ENCODE results near the gene KISS1R. TPM values are rescaled to one million over a fixed set of nuclear protein-coding genes. Genes with fewer than 3 reads are reported as not detected.

The KISS1R gene
- total RNA-seq, 1 donor from 2014 or later: 1.7 TPM

DNA sequence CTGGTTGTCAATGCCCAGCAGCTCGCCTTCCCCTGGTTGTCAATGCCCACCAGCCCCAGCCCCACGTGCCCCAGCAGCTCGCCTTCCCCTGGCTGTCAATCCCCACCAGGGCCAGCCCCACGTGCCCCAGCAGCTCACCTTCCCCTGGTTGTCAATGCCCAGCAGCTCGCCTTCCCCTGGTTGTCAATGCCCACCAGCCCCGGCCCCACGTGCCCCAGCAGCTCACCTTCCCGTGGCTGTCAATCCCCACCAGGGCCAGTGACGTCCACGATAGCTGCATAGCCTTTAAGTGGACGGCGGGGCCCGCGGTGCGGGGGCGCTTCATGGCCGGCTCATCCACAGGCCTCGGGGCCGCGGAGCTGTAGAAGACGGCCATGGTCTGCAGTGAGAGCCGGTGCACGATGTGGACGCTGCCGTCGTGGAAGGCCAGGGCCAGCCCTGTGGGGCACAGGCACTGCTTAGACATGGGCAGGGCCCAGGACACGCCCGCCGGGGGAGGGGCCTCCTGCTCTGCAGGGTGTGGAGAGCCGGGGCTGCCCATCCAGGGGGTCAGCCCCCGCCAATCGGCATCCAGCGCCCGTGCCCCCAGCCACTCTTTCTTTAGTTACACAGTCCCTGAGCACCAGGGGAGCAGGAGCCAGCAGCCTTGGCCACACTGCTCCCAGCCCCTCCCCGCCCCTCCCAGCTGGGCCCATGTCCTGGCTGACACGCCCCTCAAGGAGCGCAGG, 37.3 kb upstream of the KISS1R start:
- peaks cover 25% of the 10 kb centered on the region for H3K36me3 Mint-ChIP-seq (ENCODE audit: unreplicated experiment)
- H3K9me3 Mint-ChIP-seq (ENCODE audit: unreplicated experiment): no peaks in the 10 kb centered on the region
- H3K4me1 Mint-ChIP-seq (ENCODE audit: unreplicated experiment): no peaks in the 10 kb centered on the region
- H3K27me3 Mint-ChIP-seq (ENCODE audit: unreplicated experiment): no peaks in the 10 kb centered on the region
- no peak for DNase-seq (ENCODE audit: extremely low spot score, unreplicated experiment)
- H3K27ac Mint-ChIP-seq (ENCODE audit: unreplicated experiment): no peak overlapping the region
- TF ChIP-seq, protein P1, sequence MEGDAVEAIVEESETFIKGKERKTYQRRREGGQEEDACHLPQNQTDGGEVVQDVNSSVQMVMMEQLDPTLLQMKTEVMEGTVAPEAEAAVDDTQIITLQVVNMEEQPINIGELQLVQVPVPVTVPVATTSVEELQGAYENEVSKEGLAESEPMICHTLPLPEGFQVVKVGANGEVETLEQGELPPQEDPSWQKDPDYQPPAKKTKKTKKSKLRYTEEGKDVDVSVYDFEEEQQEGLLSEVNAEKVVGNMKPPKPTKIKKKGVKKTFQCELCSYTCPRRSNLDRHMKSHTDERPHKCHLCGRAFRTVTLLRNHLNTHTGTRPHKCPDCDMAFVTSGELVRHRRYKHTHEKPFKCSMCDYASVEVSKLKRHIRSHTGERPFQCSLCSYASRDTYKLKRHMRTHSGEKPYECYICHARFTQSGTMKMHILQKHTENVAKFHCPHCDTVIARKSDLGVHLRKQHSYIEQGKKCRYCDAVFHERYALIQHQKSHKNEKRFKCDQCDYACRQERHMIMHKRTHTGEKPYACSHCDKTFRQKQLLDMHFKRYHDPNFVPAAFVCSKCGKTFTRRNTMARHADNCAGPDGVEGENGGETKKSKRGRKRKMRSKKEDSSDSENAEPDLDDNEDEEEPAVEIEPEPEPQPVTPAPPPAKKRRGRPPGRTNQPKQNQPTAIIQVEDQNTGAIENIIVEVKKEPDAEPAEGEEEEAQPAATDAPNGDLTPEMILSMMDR (IDR thresholded peaks at IDR 0.05): no peak
- H3K4me3 Mint-ChIP-seq (ENCODE audit: unreplicated experiment): no peak overlapping the region

DNA sequence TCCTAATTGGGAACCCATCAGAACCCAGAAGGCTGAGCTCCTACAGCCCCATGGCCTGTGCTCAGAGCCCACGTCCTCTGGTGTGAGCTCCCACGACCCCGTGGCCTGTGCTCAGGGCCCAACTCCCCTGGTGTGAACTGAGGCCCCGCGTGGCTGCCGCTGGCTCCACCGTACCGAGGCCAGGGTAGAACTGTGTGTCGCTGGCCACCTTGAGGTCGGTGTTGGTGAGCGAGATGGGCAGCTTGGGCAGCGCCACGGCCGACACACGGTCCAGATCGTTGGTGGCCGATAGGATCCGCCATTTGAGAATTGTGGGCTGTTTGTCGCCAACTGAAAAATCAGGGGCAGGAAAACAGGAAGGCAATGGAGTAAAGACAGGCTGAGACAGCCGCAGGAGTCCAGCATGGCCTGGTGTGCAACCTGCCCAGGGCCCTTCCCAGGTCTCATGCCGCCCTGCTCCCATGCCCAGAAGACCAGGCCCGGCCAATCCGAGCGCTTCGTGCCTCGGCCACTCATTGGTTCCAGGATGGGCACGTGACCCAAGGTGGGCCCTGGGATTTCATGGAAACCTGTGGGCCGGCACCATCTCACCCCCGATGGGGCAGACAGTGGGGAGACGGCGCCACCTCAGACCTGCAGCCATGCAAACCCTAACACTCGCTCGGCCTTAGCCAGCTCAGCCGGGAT, 35.6 kb upstream of the KISS1R start:
- no peaks in the 10 kb centered on the region for H3K9me3 Mint-ChIP-seq (ENCODE audit: unreplicated experiment)
- TF ChIP-seq, protein P1 (IDR thresholded peaks at IDR 0.05): no peak

DNA sequence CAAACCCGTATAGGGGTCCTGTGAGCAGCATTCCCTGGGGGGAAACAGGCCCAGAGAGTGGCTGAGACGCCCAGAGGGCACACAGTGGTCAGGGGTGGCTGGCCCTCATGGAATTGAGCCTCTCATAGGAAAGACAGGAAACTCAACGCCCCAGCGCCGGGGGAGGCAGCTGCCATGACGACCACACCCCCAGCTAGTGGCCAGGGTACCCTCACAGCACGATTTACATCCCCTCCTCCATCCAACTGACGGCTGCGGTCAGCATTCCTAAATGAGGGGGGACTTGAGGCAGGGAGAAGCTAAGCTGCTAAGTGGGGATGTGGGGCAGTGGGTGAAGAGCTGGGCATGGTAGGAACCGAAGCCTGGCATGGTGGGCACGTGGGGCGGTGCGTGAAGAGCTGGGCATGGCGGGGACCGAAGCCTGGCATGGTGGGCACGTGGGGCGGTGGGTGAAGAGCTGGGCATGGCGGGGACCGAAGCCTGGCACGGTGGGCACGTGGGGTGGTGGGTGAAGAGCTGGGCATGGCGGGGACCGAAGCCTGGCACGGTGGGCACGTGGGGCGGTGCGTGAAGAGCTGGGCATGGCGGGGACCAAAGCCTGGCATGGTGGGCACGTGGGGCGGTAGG, 34.1 kb upstream of the KISS1R start:
- Mint-ChIP-seq H3K4me3 (ENCODE audit: unreplicated experiment) (no peak overlapping the region), H3K9me3 (ENCODE audit: unreplicated experiment) (no peaks in the 10 kb centered on the region), H3K27ac (ENCODE audit: unreplicated experiment) (no peak overlapping the region), H3K27me3 (ENCODE audit: unreplicated experiment) (no peaks in the 10 kb centered on the region), H3K4me1 (ENCODE audit: unreplicated experiment) (no peaks in the 10 kb centered on the region), H3K36me3 (ENCODE audit: unreplicated experiment) (peaks cover 21% of the 10 kb centered on the region)
- TF ChIP-seq, protein P1 (IDR thresholded peaks at IDR 0.05): no peak
- DNase-seq (ENCODE audit: extremely low spot score, unreplicated experiment): no peak

More for the DNA sequence above, 35.6 kb upstream of the KISS1R start:
- DNase-seq (ENCODE audit: extremely low spot score, unreplicated experiment): no peak
- no peak overlapping the region for H3K4me3 Mint-ChIP-seq (ENCODE audit: unreplicated experiment)
- H3K27me3 Mint-ChIP-seq (ENCODE audit: unreplicated experiment): no peaks in the 10 kb centered on the region
- H3K27ac Mint-ChIP-seq (ENCODE audit: unreplicated experiment): no peak overlapping the region
- H3K4me1 Mint-ChIP-seq (ENCODE audit: unreplicated experiment): no peaks in the 10 kb centered on the region
- peaks cover 19% of the 10 kb centered on the region for H3K36me3 Mint-ChIP-seq (ENCODE audit: unreplicated experiment)

DNA sequence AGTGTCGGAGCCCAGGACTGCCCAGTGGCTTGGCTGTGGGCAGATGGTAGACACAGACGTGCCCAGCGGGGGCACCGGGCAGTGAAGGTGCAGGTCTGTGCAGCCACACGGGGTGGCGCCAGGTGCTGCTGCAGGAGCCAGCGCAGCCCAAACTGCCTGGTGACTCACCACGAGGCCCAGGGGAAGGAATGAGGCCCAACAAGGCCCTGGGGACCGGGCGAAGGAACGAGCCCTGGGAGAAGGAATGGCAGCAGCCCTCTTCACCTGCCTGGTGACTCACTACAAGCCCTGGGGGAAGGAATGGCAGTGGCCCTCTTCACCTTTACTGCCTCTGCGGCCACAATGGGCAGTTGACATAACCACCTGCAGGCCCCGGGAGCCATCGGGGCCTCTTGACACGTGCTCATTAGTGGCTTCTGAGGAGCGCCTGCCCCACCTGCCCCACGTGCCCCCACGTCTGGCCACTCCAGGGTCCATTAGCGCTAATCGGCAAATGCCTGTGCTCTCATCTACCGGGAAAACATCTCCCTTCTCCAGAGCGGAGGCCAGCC, 33.4 kb upstream of the KISS1R start:
- no peak overlapping the region for H3K27ac Mint-ChIP-seq (ENCODE audit: unreplicated experiment)
- H3K27me3 Mint-ChIP-seq (ENCODE audit: unreplicated experiment): no peaks in the 10 kb centered on the region
- no peak overlapping the region for H3K4me3 Mint-ChIP-seq (ENCODE audit: unreplicated experiment)
- no peaks in the 10 kb centered on the region for H3K4me1 Mint-ChIP-seq (ENCODE audit: unreplicated experiment)
- H3K36me3 Mint-ChIP-seq (ENCODE audit: unreplicated experiment): peaks cover 21% of the 10 kb centered on the region
- H3K9me3 Mint-ChIP-seq (ENCODE audit: unreplicated experiment): no peaks in the 10 kb centered on the region
- TF ChIP-seq, protein P1 (IDR thresholded peaks at IDR 0.05): no peak
- DNase-seq (ENCODE audit: extremely low spot score, unreplicated experiment): no peak

Measured in osteocyte (in vitro differentiated cells).